NCI-H187 (cell line): Measurements from ENCODE around the gene KRTAP10-12.

Experiments
- DNase-seq, 2 experiments: peaks; one replicate each; lab custom pipeline; 2025; lab: John Stamatoyannopoulos, UW

Gene KRTAP10-12

DNA sequence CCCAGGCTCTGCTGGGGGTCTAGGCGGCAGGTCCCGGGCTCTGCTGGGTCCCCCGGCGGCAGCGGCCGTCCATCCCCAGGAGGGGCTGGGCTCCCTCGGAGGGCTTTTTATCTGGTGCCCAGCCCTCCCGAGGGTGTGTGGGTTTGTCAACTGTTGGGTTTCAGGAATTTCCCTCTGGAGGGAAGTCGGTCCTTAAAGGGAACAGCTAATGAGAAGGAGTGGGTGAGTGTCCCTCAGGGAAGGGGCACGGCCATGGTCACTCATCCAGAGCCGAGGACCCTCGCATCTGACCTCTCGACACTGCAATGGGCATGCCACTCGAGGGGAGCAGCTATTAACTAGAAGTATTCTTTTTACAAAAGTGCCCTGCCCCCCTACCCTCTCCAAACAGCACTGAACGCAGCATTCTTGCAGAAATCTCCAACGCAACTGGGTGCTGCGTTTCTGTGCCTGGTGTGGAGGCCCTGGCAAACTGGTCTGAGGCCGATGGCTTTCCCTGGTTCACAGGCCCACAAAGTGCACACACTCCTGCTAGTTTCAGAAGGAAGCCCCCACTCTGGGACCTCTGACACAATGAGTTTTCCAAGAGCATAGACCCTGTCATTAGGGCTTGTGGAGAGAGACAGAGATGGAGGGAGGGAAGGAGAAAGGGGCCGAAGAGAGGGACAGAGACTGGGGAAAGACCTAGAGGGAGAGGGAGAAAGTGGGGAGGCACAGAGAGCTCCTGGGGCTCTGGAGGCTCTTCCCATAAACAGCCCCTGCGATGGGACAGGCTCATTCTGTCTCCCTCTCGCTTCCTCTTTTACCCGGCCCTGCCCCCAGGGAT lies 15.4 kb downstream of the KRTAP10-12 start:
- no peak for DNase-seq

- DNase-seq = no peak
Observed at GRCh38 chr21:44713130-44713529, 16.2 kb downstream of the KRTAP10-12 start.

GRCh38 chr21:44713846-44714245 lies 16.9 kb downstream of the KRTAP10-12 start:
- DNase-seq = no peak

DNA sequence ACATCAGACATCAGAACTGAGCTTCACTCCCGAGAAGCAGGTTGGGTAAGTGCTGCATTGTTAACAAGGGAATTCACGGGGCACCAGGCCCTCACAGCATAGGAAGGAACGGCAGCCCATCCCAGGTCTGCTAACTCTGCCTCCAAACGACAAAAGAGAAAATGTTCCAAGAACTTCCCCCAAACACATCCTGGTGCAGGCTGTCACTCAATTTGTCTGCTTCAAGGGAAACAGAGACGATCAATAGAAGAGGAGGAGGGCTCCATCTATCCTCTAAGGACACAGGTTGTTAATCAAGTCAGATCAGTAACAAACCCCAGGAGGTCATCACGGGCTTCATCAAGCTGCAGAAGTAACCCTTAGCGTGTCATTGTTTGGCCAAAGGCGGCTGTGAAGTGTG lies 17.9 kb downstream of the KRTAP10-12 start:
- no peak for DNase-seq

DNA sequence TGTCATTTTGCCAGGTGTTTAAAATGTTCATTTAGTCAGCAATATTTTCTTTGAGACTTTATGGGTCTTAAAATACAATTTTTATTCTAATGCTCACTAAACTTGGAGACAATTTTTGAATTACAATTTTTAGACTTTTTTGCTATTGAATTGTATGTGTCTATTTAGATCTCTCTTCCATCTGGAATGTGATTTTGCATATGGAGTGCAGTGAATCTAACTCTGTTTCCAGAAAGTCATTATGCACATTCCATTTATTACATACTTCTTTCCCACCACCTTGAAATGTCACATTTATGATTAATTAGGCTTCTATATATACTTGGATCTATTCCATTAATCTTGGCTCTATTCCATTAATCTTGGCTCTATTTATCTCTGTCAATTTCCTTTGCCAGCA lies 20.0 kb downstream of the KRTAP10-12 start:
- no peak for DNase-seq

GRCh38 chr21:44718093-44718492 lies 21.1 kb downstream of the KRTAP10-12 start:
- DNase-seq = no peak

DNA sequence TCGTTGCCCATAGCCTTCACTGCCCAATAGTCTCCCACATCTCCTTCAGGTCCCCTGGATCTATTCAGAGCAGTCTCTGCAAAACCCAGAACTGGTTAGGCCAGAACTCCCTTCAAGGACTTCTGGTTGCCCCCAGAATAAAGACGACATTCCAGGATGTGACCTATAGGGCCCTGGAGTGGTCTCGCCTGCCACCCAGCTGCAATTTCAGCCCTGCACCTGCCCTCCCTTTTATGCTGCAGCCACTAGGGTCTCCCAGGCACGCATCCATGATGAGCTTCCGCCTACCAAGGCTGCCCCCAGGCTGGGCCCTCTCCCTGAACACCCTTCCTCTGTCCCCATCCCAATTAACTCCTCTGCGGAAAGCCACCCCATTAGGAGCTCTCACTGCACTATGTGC lies 21.6 kb downstream of the KRTAP10-12 start:
- no peak for DNase-seq

GRCh38 chr21:44720170-44720569 lies 23.2 kb downstream of the KRTAP10-12 start:
- no peak for DNase-seq

- DNase-seq = no peak
Observed at GRCh38 chr21:44722731-44723130, 25.8 kb downstream of the KRTAP10-12 start.

DNA sequence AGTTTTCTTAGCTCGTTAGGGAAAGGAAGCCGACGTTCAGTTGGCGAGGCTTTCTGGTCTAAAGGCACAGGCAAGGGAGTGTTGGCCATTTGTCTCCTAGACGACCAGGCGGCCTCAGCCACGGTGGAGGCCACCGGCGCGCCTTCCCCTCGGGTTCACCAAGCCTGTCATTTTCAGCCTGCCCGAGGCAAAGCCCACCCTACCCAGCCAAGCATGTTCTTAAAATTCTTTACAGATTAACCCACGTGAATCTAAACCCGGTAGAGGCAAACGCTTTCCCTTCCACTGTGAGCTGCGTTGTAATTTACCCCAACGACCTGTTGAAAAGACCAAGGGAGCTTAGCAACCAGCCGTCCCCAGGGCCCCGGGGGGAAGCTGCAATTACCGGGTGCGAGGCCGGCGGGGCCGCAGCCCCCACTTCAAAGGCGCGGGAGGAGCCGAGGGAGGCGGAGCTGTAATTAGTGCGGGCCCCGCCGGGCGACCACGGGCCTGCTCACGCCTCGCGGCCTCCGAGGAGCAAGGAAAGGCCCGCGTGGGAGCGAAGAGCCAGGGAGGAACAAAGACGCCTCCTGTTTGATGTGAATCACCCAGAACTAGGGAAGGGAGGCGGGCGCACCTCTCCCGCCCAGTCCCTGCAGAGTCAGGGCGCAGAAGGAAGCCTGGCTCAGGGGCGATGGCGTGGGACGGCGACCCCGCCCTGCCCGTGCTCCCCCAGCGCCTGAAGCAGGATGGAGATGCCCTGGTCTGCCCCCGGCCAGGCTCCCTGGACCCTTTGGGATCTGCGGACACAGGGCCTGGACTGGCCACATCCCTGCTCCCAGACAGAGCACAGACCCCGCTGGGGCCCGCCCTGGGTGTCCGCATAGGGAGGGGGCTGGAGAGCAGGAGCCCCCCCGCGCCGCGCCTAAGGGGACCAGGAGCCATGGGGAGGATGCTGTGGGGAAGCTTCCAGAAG lies 26.5 kb downstream of the KRTAP10-12 start:
- DNase-seq = no peak

GRCh38 chr21:44724196-44724595 lies 27.2 kb downstream of the KRTAP10-12 start:
- no peak for DNase-seq

DNA sequence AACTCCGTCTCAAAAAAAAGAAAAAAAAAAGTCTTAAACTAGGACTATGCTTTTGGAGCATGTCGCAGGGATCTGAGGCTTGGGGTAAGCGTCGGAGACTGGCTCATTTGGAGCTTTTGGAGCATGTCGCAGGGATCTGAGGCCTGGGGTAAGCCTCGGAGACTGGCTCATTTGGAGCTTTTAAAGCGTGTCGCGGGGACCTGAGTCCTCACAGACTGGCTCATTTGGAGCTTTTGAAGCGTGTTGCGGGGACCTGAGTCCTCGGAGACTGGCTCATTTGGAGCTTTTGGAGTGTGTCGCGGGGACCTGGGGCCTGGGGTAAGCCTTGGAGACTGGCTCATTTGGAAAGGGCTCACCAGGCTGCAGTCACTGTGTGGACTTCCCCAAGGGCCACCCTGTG lies 28.0 kb downstream of the KRTAP10-12 start:
- DNase-seq = no peak

GRCh38 chr21:44726826-44727225 lies 29.9 kb downstream of the KRTAP10-12 start:
- no peak for DNase-seq

DNA sequence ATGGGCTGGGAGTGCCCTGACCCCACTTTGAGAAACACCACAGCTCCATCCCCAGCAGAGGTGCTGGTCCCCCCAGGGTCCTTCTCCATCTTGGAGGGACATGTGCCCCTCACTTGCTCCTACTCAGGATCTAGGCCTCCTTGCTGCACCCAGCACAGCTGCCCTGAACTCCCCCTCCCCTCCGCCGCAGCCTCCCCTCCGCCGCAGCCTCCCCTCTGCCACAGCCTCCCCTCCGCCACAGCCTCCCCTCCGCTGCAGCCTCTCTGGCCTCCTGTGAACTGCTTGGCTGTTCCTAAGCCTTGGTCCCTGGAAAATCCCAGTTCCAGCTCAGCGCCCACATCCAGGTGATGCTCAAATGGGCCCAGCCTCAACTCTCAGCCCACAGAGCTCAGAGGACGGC lies 30.3 kb downstream of the KRTAP10-12 start:
- DNase-seq = no peak

DNA sequence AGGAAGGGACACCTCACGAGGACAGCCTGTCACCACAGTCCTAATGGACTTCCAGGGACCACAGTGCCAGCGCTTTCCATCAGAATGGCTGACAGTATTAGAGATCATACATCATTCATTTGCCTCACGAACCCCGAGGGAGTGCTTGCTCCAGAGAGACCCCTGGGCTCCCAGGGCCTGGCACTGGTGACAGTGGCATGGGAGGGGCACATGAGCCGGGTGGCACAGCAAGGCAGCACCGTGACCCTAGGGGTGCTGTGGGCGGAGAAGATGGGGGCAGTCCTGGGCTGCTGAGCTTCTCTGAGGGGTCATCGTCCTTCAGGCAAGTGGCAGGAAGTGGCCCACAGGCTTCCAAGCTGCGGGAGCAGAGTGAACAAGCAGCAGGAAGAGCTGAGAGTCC lies 30.8 kb downstream of the KRTAP10-12 start:
- DNase-seq = no peak

GRCh38 chr21:44728716-44729115 lies 31.7 kb downstream of the KRTAP10-12 start:
- no peak for DNase-seq

DNA sequence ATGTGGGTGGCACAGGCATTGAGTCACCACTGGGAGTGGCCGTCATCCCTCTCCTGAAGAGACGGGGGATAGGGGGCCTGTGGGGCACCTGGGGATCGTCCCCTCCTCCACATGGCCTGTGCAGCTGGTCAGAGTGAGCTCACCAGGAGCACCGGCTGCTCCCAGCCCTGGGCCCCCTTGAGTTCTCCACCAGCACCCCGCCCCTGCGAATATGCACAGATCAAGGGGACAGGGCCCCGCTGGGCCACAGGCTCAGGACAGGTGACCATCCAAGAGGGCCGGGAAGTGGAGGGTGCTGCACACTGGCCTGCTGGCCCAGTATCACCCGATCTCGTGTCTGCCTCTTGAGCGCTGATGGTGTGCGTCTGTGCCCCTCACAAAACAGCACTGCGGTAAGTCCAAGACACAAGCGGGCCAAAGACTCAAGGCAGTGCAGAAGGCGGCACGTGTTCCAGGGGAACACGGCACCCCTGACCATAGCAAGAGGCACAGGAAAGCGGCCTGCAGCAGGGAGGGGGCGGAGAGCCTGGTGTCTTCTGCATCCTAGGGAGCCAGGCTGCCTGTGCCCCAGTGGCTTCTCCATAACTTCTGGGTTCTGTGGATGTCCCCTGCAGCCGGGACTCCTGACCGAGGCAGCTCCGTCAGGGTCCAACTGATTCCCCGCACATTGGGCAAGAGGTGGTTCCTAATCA lies 32.5 kb downstream of the KRTAP10-12 start:
- DNase-seq = no peak

- DNase-seq = no peak
Observed at GRCh38 chr21:44730028-44730395, 33.0 kb downstream of the KRTAP10-12 start.

DNA sequence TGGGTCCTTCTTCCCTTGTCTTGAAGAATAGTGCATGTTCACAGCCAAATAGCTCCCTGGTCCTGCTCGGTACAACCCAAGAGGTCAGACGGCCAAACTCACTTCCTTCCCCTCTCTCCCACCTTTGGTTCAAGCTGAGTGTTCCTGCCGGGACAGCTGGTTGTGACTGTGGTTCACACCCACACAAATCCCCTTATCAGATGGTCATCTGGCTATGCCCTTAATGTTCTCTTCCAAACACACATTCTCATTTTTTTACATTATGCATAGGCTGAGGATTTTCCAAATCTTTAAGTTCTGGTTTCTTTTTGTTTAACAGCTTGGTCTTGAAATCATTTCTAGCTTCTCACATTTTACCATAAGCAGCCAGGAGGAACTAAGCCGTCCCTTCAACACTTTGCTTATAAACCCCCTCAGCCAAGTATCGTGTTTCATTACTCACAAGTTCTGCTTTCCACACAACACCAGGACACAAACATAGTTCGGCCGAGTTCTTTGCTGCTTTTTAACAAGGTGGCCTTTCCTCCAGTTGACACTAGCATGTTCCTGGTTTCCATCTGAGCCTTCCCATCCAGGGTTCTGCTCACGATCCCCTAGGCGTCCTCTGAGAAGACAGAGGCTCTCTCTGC lies 34.1 kb downstream of the KRTAP10-12 start:
- DNase-seq = no peak

DNA sequence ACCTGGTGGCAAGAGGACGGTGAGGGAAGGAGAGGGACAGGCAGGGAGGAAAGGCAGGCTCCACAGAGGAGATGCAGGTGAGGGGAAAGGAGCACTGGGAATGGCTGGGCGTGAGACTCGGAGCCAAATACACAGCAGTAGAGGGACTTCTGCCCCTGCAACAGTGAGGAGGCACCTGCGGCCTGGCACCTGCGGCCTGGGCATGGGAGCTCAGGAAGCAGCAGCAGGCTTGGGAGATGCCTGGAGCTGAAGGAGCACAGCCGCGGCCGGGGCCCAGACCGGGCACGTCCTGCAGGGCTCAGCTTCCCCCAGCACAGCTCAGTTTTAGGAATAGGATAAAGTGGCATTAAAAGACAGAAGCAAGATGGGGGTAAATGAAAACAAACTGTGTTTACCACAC lies 35.3 kb downstream of the KRTAP10-12 start:
- no peak for DNase-seq

- no peak for DNase-seq
Observed at GRCh38 chr21:44732956-44733355, 36.0 kb downstream of the KRTAP10-12 start.
